ENCODE results near the gene MRPL43.

GRCh38 chr10:101018118-101018599 lies 30.9 kb upstream of the MRPL43 start:
- TF ChIP-seq CTCF (IDR thresholded peaks at IDR 0.05; ENCODE audit: extremely low read depth in 1 of 2, insufficient read depth in 1 of 2, low read depth in 1 of 2, low read length in 2 of 2) (no peak), POLR2A (IDR thresholded peaks at IDR 0.05; ENCODE audit: low read depth, low read length) (no peak), POLR2AphosphoS5 (IDR thresholded peaks at IDR 0.05; ENCODE audit: insufficient read depth, low read depth, low read length) (no peak), MAX (IDR thresholded peaks at IDR 0.05; ENCODE audit: insufficient read depth, insufficient read length) (no peak), EZH2 (IDR thresholded peaks at IDR 0.05; ENCODE audit: borderline replicate concordance, low read depth, low read length, severe bottlenecking) (no peak), FOS (IDR thresholded peaks at IDR 0.05; ENCODE audit: borderline replicate concordance, insufficient read depth, low read length) (no peak), JUN (IDR thresholded peaks at IDR 0.05; ENCODE audit: borderline replicate concordance, insufficient read depth, insufficient read length, low read depth) (no peak)
